ENCODE measurements around the gene CMTM8. TPM values are rescaled to one million over a fixed set of nuclear protein-coding genes. Genes with fewer than 3 reads are reported as not detected.

Gene CMTM8
- total RNA-seq, 2 experiments from 2014 or later: 6.1 to 7.5 TPM

DNA sequence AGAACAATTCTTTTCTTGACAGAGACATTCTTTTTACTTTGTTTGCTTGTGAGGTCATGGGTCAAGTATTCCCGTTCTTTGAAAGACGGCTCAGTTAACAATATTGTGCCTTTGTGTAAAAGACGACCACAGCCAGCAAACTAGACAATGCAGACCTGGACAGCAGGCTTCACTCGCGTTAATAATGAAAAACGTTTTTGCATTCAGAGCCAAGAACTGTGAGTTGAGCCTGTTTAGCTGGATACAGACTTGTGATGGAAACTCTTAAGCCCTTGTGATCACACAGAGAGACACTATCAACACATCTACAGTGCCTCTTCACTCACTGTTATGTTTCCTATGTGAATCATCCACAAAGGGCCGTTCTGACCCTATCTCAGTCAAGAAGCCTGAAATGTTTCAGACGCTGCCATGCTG is 115.9 kb downstream of the CMTM8 start:
- peaks cover 6% of the 10 kb centered on the region for H3K36me3 ChIP-seq (ENCODE audit: insufficient read depth, low read length)
- no peak overlapping the region for H3K4me3 ChIP-seq (ENCODE audit: low read length)
- TF ChIP-seq, protein P1, sequence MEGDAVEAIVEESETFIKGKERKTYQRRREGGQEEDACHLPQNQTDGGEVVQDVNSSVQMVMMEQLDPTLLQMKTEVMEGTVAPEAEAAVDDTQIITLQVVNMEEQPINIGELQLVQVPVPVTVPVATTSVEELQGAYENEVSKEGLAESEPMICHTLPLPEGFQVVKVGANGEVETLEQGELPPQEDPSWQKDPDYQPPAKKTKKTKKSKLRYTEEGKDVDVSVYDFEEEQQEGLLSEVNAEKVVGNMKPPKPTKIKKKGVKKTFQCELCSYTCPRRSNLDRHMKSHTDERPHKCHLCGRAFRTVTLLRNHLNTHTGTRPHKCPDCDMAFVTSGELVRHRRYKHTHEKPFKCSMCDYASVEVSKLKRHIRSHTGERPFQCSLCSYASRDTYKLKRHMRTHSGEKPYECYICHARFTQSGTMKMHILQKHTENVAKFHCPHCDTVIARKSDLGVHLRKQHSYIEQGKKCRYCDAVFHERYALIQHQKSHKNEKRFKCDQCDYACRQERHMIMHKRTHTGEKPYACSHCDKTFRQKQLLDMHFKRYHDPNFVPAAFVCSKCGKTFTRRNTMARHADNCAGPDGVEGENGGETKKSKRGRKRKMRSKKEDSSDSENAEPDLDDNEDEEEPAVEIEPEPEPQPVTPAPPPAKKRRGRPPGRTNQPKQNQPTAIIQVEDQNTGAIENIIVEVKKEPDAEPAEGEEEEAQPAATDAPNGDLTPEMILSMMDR (IDR thresholded peaks at IDR 0.05): no peak
- no peak overlapping the region for H3K27ac ChIP-seq (ENCODE audit: low read depth in 1 of 2, low read length in 2 of 2)
- no peaks in the 10 kb centered on the region for H3K27me3 ChIP-seq (ENCODE audit: control insufficient read depth in 1 of 2, insufficient read depth in 2 of 2, low read length in 2 of 2)
- H3K27me3 Mint-ChIP-seq: no peaks in the 10 kb centered on the region
- H3K9me3 Mint-ChIP-seq: no peaks in the 10 kb centered on the region
- no peak overlapping the region for H3K27ac Mint-ChIP-seq
- peaks cover 13% of the 10 kb centered on the region for H3K36me3 Mint-ChIP-seq (ENCODE audit: low read depth)
- CTCF ChIA-PET: no interaction called here
- intact Hi-C loops (cut with DNase I, micrococcal nuclease): no loop called here
- DNase-seq (no peak), ATAC-seq (ENCODE audit: poor library complexity) (no peak)
- POLR2A ChIA-PET: no interaction called here
- no peaks in the 10 kb centered on the region for H3K9me3 ChIP-seq (ENCODE audit: control insufficient read depth in 1 of 2, insufficient read depth in 1 of 2, low read length in 2 of 2)
- no peak overlapping the region for H3K4me3 Mint-ChIP-seq
- H3K4me1 Mint-ChIP-seq (ENCODE audit: low read depth): peaks cover 1% of the 10 kb centered on the region
- no peaks in the 10 kb centered on the region for H3K4me1 ChIP-seq (ENCODE audit: insufficient read depth, low read length)

DNA sequence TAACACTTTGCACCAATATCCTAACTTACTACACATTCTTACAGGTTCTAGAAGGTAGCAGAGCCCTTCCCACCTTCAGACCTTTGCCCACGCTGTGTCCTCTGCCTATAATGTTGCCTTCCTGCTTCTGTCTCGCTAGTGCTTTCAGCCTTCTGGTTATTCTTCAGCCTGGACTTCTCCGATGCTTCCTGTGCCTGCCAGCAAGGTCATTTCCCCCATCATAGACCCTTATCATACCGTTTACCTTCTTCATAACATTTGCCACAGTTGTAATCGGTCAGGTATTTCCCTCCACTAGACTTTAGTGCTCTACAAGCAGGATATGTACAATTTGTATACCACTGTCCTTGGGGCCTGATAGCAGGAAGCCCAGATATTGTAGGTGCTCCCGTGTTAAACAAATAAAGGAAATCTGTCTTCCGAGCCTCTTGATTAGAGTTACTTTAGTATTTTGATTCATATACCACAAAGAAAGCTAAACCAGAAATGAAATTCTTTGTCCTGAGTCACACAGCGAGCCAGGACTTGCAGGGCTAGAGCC is 117.3 kb downstream of the CMTM8 start:
- H3K9me3 Mint-ChIP-seq: no peaks in the 10 kb centered on the region
- H3K4me1 ChIP-seq (ENCODE audit: insufficient read depth, low read length): no peaks in the 10 kb centered on the region
- H3K9me3 ChIP-seq (ENCODE audit: control insufficient read depth in 1 of 2, insufficient read depth in 1 of 2, low read length in 2 of 2): no peaks in the 10 kb centered on the region
- H3K4me3 ChIP-seq (ENCODE audit: low read length): no peak overlapping the region
- no peak overlapping the region for H3K4me3 Mint-ChIP-seq
- no peak overlapping the region for H3K27ac Mint-ChIP-seq
- no peak overlapping the region for H3K27ac ChIP-seq (ENCODE audit: low read depth in 1 of 2, low read length in 2 of 2)
- ChIA-PET POLR2A (no interaction called here), CTCF (no interaction called here)
- H3K36me3 ChIP-seq (ENCODE audit: insufficient read depth, low read length): peaks cover 6% of the 10 kb centered on the region
- no peaks in the 10 kb centered on the region for H3K27me3 ChIP-seq (ENCODE audit: control insufficient read depth in 1 of 2, insufficient read depth in 2 of 2, low read length in 2 of 2)
- intact Hi-C loops (cut with DNase I, micrococcal nuclease): no loop called here
- peaks cover 21% of the 10 kb centered on the region for H3K36me3 Mint-ChIP-seq (ENCODE audit: low read depth)
- ATAC-seq (ENCODE audit: poor library complexity): no peak
- H3K27me3 Mint-ChIP-seq: no peaks in the 10 kb centered on the region
- DNase-seq: no peak
- TF ChIP-seq, protein P1 (IDR thresholded peaks at IDR 0.05): no peak
- no peaks in the 10 kb centered on the region for H3K4me1 Mint-ChIP-seq (ENCODE audit: low read depth)

- no peak overlapping the region for H3K4me3 ChIP-seq (ENCODE audit: low read length)
- H3K9me3 ChIP-seq (ENCODE audit: control insufficient read depth in 1 of 2, insufficient read depth in 1 of 2, low read length in 2 of 2): no peaks in the 10 kb centered on the region
- POLR2A ChIA-PET: interaction anchor here (0.6 kb wide), 1 partner anchor 137 kb away, joined by 3 read pairs; no protein-coding TSS in a partner anchor
- H3K27ac ChIP-seq (ENCODE audit: low read depth in 1 of 2, low read length in 2 of 2): no peak overlapping the region
- H3K36me3 ChIP-seq (ENCODE audit: insufficient read depth, low read length): peaks cover 12% of the 10 kb centered on the region
- no peaks in the 10 kb centered on the region for H3K4me1 ChIP-seq (ENCODE audit: insufficient read depth, low read length)
- intact Hi-C loops (cut with DNase I, micrococcal nuclease): loop anchor here in 1 of 2 experiments (10.0 kb wide), 1 partner anchor 315 kb away; no protein-coding TSS in a partner anchor
- Mint-ChIP-seq H3K4me3 (no peak overlapping the region), H3K27me3 (no peaks in the 10 kb centered on the region), H3K36me3 (ENCODE audit: low read depth) (peaks cover 31% of the 10 kb centered on the region), H3K9me3 (no peaks in the 10 kb centered on the region), H3K4me1 (ENCODE audit: low read depth) (no peaks in the 10 kb centered on the region), H3K27ac (no peak overlapping the region)
- TF ChIP-seq, protein P1 (IDR thresholded peaks at IDR 0.05): no peak
- no peaks in the 10 kb centered on the region for H3K27me3 ChIP-seq (ENCODE audit: control insufficient read depth in 1 of 2, insufficient read depth in 2 of 2, low read length in 2 of 2)
- no peak for DNase-seq
- ATAC-seq (ENCODE audit: poor library complexity): no peak
- CTCF ChIA-PET: no interaction called here
These were observed 121.4 kb downstream of the CMTM8 start for GRCh38 chr3:32359766-32360492.
